KMS-11 (cell line): Measurements from ENCODE around the gene FKBP2.

ENCODE experiments used
- H2AFZ ChIP-seq: fragments of 200-600 bp; sonication (generic); 2 replicates; pipeline ENCODE4 v1.6.1; 2016; ENCODE audit warnings: antibody characterized with exemption, mixed run types, low read depth
- H3K27ac ChIP-seq: fragments of 200-600 bp; sonication (generic); 2 replicates; pipeline ENCODE4 v1.6.1; 2016; ENCODE audit warnings: mild to moderate bottlenecking, mixed run types
- H3K27me3 ChIP-seq: fragments of 200-600 bp; sonication (generic); 2 replicates; pipeline ENCODE4 v1.6.1; 2017; ENCODE audit warnings: mild to moderate bottlenecking, low read depth, mixed run types, moderate library complexity; ENCODE audit not compliant: insufficient read depth
- H3K36me3 ChIP-seq: fragments of 200-600 bp; sonication (generic); 2 replicates; pipeline ENCODE4 v1.6.1; 2017; ENCODE audit warnings: mild to moderate bottlenecking, mixed run types; ENCODE audit not compliant: insufficient read depth
- H3K4me1 ChIP-seq: fragments of 200-600 bp; sonication (generic); 2 replicates; pipeline ENCODE4 v1.6.1; 2016; ENCODE audit warnings: mild to moderate bottlenecking, low read depth, mixed run types; ENCODE audit not compliant: poor library complexity, severe bottlenecking
- H3K4me2 ChIP-seq: fragments of 200-600 bp; sonication (generic); 2 replicates; pipeline ENCODE4 v1.7.0; 2016; ENCODE audit warnings: mild to moderate bottlenecking, mixed run types
- H3K4me3 ChIP-seq: fragments of 200-600 bp; sonication (generic); IDR thresholded peaks from 2 replicates; pipeline ENCODE4 v1.6.1; 2017; ENCODE audit warnings: low read depth, low read length, mixed read lengths; ENCODE audit not compliant: insufficient read depth
- H3K79me2 ChIP-seq: fragments of 200-600 bp; sonication (generic); 2 replicates; pipeline ENCODE4 v1.6.1; 2016; ENCODE audit warnings: low read depth, mixed run types; ENCODE audit not compliant: insufficient read depth
- H3K9ac ChIP-seq: fragments of 200-600 bp; sonication (generic); 2 replicates; pipeline ENCODE4 v1.6.1; 2016; ENCODE audit warnings: mild to moderate bottlenecking, mixed run types
- H4K20me1 ChIP-seq: fragments of 200-600 bp; sonication (generic); 2 replicates; pipeline ENCODE4 v1.6.1; 2016; ENCODE audit warnings: mild to moderate bottlenecking, mixed run types; ENCODE audit not compliant: insufficient read depth
- CTCF ChIP-seq: fragments of 200-600 bp; sonication (generic); conservative IDR thresholded peaks from 2 replicates; pipeline ENCODE4 v1.6.1; 2017; ENCODE audit warnings: low read depth, mild to moderate bottlenecking, antibody characterized with exemption, low read length, moderate library complexity, mixed read lengths

The FKBP2 gene

GRCh38 chr11:64230171-64230984 lies 10.5 kb upstream of the FKBP2 start, which contains the start of gene DNAJC4:
Gene DNAJC4, plus strand, starts transcription at chr11:64230548. Its CDS starts 307 bp downstream, at chr11:64230855.
- H2AFZ ChIP-seq, result peak within 1 kb of the TSS; percentile 70
- H3K4me1 ChIP-seq, result peaks cover 32% of the 10 kb centered on the region

GRCh38 chr11:64230985-64231365 lies 9.9 kb upstream of the FKBP2 start:
- no peaks in the 10 kb centered on the region for H3K36me3 ChIP-seq
- TF ChIP-seq CTCF, result no peak
- peak overlapping the region; percentile 76 for H3K4me2 ChIP-seq
- H4K20me1 ChIP-seq, result no peaks in the 10 kb centered on the region
- H2AFZ ChIP-seq, result peak overlapping the region; percentile 70
- H3K4me3 ChIP-seq, result no peak overlapping the region
- peak overlapping the region; percentile 38; the same call in 1 of the 2 replicates for H3K9ac ChIP-seq
- peaks cover 34% of the 10 kb centered on the region for H3K4me1 ChIP-seq
- H3K27me3 ChIP-seq, result no peaks in the 10 kb centered on the region
- no peaks in the 10 kb centered on the region for H3K79me2 ChIP-seq
- H3K27ac ChIP-seq, result peak overlapping the region; percentile 8; the same call in 1 of the 2 replicates

More at GRCh38 chr11:64230171-64230984, 10.5 kb upstream of the FKBP2 start, which contains the start of gene DNAJC4:
- no peak for TF ChIP-seq CTCF
- Histone ChIP-seq H3K79me2 (no peaks in the 10 kb centered on the region), H4K20me1 (no peaks in the 10 kb centered on the region), H3K27me3 (no peaks in the 10 kb centered on the region), H3K9ac (peak within 1 kb of the TSS; percentile 38; the same call in 1 of the 2 replicates), H3K27ac (peak within 1 kb of the TSS; percentile 8; the same call in 1 of the 2 replicates), H3K36me3 (no peaks in the 10 kb centered on the region), H3K4me3 (no peak within 1 kb of the TSS), H3K4me2 (peak within 1 kb of the TSS; percentile 76)

- H3K4me3 ChIP-seq, result no peak overlapping the region
- TF ChIP-seq CTCF, result no peak
- H3K36me3 ChIP-seq, result no peaks in the 10 kb centered on the region
- no peaks in the 10 kb centered on the region for H3K79me2 ChIP-seq
- no peak overlapping the region for H2AFZ ChIP-seq
- H3K4me2 ChIP-seq, result peak overlapping the region; percentile 76; the same call in 1 of the 2 replicates
- peaks cover 34% of the 10 kb centered on the region for H3K4me1 ChIP-seq
- no peaks in the 10 kb centered on the region for H3K27me3 ChIP-seq
- H4K20me1 ChIP-seq, result no peaks in the 10 kb centered on the region
- H3K27ac ChIP-seq, result no peak overlapping the region
- no peak overlapping the region for H3K9ac ChIP-seq
These were observed 9.3 kb upstream of the FKBP2 start for GRCh38 chr11:64231546-64231945.

GRCh38 chr11:64232182-64232966 lies 8.5 kb upstream of the FKBP2 start:
- no peaks in the 10 kb centered on the region for H3K79me2 ChIP-seq
- H4K20me1 ChIP-seq, result no peaks in the 10 kb centered on the region
- H3K36me3 ChIP-seq, result no peaks in the 10 kb centered on the region
- H2AFZ ChIP-seq, result no peak overlapping the region
- TF ChIP-seq CTCF, result no peak
- peaks cover 26% of the 10 kb centered on the region for H3K4me1 ChIP-seq
- no peaks in the 10 kb centered on the region for H3K27me3 ChIP-seq
- no peak overlapping the region for H3K4me2 ChIP-seq
- no peak overlapping the region for H3K9ac ChIP-seq
- no peak overlapping the region for H3K27ac ChIP-seq
- no peak overlapping the region for H3K4me3 ChIP-seq
